ENCODE measurements around the gene ATP5F1D. TPM values are rescaled to one million over a fixed set of nuclear protein-coding genes. Genes with fewer than 3 reads are reported as not detected.

Gene ATP5F1D
- total RNA-seq, 1 donor from 2014 or later: 213 TPM

- intact Hi-C loops (cut with micrococcal nuclease): no loop called here
Observed at GRCh38 chr19:1231729-1232637, 9.6 kb upstream of the ATP5F1D start.

DNA sequence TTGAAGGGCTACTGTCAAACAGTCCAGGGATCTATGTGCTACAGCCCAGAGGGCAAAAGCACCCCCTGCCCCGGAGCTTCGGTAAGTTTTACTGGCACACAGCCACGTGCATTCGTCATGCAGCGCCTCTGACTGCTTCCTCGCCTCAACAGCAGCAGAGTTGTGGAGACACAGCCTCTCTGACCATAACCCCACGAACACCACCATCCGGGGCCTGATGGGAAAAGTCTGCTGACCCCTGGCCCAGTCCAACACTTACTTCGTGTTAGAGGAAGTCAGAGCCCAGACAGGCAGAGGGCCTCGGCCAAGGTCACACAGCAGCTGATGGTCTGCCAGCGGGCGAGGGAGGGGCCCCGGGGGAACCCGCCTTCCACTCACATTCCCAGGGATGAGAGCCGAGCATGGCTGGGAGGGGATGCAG, 8.9 kb upstream of the ATP5F1D start:
- intact Hi-C loops (cut with micrococcal nuclease): no loop called here

- intact Hi-C loops (cut with micrococcal nuclease): no loop called here
Observed at GRCh38 chr19:1233115-1233667, 8.4 kb upstream of the ATP5F1D start.

- intact Hi-C loops (cut with micrococcal nuclease): no loop called here
Observed at GRCh38 chr19:1234051-1234954, 7.2 kb upstream of the ATP5F1D start.

DNA sequence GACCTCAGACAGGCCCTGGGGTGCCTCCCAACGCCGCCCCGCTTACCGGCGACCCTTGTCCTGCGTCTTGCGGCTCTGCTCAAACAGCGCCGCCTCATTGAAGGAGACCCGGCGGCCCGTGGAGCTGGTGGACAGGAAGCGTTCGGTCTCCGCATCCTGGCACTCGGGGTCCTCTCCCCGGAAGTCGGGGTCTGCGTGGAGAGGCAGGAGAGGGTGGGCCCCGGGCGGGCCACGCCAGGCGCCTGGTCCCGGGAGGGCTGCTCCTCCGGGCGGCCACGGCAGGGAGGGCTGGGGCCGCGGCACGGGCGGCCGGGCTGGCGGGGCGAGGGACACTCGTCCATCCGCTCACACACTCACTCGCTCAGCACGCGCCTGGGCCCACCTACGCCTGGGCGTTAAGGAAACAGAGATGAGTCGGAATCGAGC, 6.6 kb upstream of the ATP5F1D start:
- intact Hi-C loops (cut with micrococcal nuclease): no loop called here

DNA sequence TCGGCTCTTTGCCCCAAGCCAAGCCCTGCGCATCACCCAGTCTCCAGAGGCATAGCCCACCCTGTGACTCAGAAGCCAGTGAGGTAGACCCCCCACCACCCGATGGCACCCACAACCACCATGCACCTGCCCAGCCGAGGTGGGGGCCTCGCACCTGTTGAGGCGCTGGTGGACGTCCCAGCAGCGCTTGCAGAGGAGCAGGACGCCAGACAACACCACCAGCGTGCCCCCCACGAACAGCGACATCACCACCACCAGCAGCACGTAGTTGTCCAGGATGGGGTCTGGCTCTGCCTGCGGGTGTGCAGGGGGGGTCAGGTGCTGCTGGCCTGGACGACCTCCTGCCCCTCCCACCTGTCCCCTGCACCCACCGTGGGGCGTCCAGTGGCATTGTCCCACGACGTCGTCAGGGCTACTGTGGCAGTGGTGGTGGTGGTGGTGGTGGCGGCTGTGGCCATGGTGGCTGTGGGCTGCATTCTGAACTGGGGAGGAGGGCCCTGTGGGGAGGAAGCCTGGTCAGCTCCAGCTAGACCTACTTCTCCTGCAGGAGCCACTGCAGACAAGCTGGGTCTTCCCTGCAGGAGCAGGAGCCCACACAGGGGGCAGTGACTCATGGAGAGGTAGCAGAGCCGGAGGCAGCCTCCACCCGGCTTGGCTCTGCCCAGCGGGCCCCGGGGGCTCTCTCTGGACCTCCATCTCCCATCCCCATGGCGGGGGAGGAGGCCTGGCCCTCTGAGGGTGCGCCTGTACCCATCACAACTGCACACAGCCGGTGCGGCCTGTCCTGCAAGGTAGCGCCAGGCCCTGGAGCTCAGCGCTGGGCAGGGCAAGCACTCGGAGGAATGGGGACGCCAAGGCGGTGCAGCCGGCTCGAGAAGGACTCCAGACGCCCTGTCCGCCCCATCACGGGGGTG, 5.7 kb upstream of the ATP5F1D start:
- intact Hi-C loops (cut with micrococcal nuclease): no loop called here

GRCh38 chr19:1236576-1236975, 5.0 kb upstream of the ATP5F1D start:
- intact Hi-C loops (cut with micrococcal nuclease): no loop called here

DNA sequence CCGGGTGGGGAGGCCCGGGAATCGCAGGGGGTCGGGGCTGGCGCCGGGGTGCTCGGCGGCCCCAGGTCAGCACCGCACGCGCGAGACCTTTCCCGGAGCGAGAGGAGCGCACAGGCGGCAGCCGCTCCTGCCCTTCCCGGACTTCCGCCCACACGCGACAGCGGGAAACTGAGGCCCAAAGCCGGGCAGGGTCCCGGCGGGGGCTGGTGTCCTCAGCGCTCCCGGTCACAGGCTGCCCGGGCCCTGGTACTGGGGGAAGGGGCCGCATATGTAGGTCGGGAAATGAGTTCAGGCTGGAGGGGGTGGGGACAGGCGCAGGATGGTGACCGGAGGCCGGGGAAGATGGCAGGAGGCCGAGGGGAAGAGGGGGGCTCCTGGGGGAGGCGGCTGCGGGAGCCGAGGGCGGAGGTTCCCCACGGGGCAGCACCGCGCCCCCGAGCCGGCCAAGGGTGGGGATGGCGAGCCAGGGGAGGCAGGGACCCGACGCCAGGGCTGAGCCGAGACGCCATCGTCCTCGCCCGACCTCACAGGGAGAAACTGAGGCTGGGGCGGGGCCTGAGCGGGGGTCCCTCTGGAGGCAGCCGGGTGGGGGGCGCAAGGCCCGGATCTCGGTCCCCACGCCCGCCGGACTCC, 4.4 kb upstream of the ATP5F1D start:
- intact Hi-C loops (cut with micrococcal nuclease): no loop called here

DNA sequence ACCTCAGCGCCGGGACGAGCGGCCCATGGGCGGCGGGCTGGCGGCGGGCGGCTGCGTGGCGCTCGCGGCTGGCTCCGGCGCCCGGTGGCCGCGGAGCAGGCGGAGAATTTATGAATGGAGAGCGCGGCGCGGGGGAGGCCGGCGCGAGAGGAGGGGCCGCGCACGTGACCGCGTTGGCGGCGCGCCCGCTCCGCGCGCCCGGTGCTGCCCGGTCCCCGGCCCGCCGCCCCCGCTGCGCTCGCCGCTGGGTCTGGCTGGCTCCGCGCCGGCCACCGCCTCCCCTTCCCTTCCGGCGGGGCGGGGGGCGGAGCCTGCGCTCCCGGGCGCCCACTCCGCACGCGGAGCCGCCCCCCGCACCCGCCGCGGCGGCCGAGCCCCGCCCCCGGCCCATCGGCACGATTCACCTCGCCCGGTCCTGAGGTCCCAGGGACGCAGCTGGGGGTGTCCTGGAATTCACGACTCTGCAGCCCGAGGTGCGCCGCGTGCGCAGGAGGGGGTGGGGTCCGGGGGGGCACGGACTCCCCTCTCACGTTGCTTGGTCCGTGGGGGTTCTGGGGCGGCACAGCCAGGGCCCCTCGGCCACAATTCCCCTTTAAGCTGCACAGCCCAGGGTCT, 3.7 kb upstream of the ATP5F1D start, which contains the start of gene CBARP:
CBARP (minus strand) TSS at position 252 of the 615 bp plus-strand sequence. CDS start 1,905 bp downstream, outside the sequence.
- intact Hi-C loops (cut with micrococcal nuclease): no loop called here

DNA sequence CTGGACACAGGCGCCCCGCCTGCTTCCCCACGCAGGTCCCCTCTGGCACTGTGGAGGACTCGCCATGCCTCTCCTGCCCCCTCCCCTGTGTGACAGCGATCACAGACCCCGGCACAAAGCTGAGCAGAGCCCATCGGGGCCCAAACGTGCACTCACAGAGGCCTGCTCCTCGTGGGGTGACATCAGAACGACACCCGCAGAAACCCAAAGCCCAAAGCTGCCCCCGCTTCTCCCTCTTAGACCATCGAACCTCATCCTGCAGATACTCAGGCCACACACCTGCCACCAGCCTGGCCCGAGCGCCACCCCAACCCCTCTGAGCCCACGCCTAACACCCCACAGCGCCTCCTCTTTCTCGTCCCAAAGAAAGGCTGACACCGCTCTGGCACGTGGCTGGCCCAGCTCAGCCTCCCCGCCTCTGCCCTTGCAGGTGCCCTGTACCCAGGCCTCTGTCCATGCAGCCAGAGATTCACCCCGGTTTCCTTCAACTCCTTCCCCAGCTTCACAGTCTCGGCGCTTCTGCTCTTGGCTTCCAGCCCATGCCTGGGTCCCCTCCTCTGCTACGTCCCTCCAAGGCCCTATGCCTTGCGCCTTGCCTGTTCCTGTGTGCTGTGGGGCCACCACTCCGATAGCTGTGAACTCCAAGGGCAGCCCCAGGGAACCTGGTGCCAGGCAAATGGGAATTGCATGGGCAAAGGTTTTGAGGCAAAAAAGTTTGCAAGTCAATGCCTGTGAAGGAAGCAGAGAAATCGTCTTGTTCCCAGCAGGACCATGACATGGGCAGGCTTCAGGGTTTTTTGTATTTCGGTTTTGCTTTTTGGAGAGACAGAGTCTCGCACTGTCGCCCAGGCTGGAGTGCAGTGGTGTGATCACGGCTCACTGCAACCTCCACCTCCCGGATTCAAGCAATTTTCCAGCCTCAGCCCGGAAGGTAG, 2.9 kb upstream of the ATP5F1D start:
- intact Hi-C loops (cut with micrococcal nuclease): no loop called here

- intact Hi-C loops (cut with micrococcal nuclease): no loop called here
Observed at GRCh38 chr19:1239420-1239795, 2.1 kb upstream of the ATP5F1D start.

DNA sequence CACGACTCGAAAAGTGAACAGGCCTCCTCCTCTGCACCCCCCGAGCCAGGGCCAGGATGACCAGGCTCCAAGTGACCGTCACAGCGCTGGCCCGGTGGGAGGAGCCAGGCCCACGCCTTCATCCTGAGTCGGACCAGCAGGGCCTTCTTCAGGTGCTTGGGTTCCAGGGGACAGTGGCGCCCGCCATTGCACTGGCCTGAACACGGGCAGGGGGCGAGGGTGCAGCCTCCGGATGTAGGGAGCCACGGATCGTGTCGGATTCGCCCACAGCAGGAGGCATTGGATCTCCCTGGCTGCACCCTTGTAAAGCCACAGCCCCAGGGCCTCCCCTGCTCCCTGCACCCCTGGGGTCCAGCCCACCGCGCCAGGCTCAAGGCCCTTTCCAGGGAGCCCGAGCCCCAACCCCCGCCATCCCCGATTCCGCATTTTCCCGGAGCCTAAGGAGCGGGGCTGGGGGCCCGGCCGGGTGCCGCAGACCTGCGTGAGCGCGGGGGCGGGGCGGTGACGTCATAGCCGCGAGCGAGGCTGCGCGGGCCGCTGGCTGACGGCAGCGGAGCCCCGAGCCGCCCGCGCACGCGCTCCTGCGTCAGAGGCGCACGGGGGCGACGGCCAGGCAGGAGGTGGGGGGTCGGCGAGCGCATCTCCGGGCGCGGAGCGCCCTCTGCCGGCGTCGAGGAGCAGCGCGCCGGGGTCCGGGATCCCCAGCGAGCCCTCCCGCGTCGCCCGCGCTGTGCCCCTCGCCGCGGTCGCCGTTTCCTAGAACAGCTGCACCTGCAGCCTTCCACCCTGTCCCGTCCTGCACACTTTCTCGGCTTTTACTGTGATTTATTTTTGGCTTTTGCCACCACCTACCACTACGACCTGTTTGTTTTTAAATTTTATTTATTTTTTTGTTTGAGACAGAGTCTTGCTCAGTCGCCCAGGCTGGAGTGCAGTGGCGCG, 1.5 kb upstream of the ATP5F1D start:
- intact Hi-C loops (cut with micrococcal nuclease): loop anchor here (1.0 to 5.0 kb wide), 4 partner anchors 108 to 443 kb away; partner anchors contain the start of genes POLR2E and PTBP1

- intact Hi-C loops (cut with micrococcal nuclease): loop anchor here (1.0 to 5.0 kb wide), 4 partner anchors 109 to 444 kb away; partner anchors contain the start of genes POLR2E and PTBP1
Observed at GRCh38 chr19:1240925-1241324, 626 bp upstream of the ATP5F1D start.

- intact Hi-C loops (cut with micrococcal nuclease): loop anchor here (1.0 to 5.0 kb wide), 2 partner anchors 23 to 112 kb away; no protein-coding TSS in a partner anchor
Observed at GRCh38 chr19:1243768-1244692, 2.5 kb downstream of the ATP5F1D start.

GRCh38 chr19:1244693-1245451, 3.3 kb downstream of the ATP5F1D start:
- intact Hi-C loops (cut with micrococcal nuclease): loop anchor here (1.0 to 5.0 kb wide), 3 partner anchors 22 to 218 kb away; partner anchors contain the start of gene CNN2

All from T-helper 2 cell treated with Interferon-gamma antibody and Interleukin-4, amounts not matched to agents 100 ng/mL and 5 ng/mL, for 36 hours (primary cell).